ENCODE results near the gene HSD17B12.

Gene HSD17B12

GRCh38 chr11:43797337-43797736 is 116.8 kb downstream of the HSD17B12 start:
- no peaks in the 10 kb centered on the region for H3K9me3 ChIP-seq (ENCODE audit: severe bottlenecking)
- H3K4me3 ChIP-seq (ENCODE audit: low read depth, low read length), result no peak overlapping the region
- TF ChIP-seq, protein P1, sequence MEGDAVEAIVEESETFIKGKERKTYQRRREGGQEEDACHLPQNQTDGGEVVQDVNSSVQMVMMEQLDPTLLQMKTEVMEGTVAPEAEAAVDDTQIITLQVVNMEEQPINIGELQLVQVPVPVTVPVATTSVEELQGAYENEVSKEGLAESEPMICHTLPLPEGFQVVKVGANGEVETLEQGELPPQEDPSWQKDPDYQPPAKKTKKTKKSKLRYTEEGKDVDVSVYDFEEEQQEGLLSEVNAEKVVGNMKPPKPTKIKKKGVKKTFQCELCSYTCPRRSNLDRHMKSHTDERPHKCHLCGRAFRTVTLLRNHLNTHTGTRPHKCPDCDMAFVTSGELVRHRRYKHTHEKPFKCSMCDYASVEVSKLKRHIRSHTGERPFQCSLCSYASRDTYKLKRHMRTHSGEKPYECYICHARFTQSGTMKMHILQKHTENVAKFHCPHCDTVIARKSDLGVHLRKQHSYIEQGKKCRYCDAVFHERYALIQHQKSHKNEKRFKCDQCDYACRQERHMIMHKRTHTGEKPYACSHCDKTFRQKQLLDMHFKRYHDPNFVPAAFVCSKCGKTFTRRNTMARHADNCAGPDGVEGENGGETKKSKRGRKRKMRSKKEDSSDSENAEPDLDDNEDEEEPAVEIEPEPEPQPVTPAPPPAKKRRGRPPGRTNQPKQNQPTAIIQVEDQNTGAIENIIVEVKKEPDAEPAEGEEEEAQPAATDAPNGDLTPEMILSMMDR (IDR thresholded peaks at IDR 0.05; ENCODE audit: low read depth, low read length), result no peak
- H3K27ac ChIP-seq, result no peak overlapping the region
- no peaks in the 10 kb centered on the region for H3K36me3 ChIP-seq
- DNase-seq, result no peak
- no peaks in the 10 kb centered on the region for H3K27me3 ChIP-seq (ENCODE audit: insufficient read depth, low read depth, severe bottlenecking)

GRCh38 chr11:43797866-43798265 is 117.3 kb downstream of the HSD17B12 start:
- no peak for DNase-seq
- H3K27me3 ChIP-seq (ENCODE audit: insufficient read depth, low read depth, severe bottlenecking), result no peaks in the 10 kb centered on the region
- H3K4me3 ChIP-seq (ENCODE audit: low read depth, low read length), result no peak overlapping the region
- TF ChIP-seq, protein P1 (IDR thresholded peaks at IDR 0.05; ENCODE audit: low read depth, low read length), result no peak
- no peaks in the 10 kb centered on the region for H3K9me3 ChIP-seq (ENCODE audit: severe bottlenecking)
- H3K27ac ChIP-seq, result no peak overlapping the region
- H3K36me3 ChIP-seq, result no peaks in the 10 kb centered on the region

DNA sequence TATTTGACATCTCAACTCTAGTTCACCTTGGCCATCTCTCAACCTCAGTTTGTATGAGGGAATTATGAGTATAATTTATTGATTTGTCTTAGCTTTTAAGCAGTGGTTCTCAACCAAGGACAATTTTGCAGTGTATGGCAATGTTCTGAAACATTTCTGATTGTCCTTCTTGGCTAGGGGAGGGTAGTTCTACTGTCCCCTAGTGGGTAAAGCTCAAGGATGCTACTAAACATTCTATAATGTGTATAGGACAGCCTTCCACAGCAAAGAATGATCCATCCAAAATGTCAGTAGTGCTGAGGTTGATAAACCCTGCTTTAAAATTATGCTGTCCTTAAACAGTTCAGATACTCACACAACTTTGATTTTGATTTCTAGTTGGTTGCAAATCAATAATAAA is 122.0 kb downstream of the HSD17B12 start:
- no peaks in the 10 kb centered on the region for H3K27me3 ChIP-seq (ENCODE audit: insufficient read depth, low read depth, severe bottlenecking)
- H3K27ac ChIP-seq, result no peak overlapping the region
- TF ChIP-seq, protein P1 (IDR thresholded peaks at IDR 0.05; ENCODE audit: low read depth, low read length), result peak; percentile 49
- no peak for DNase-seq
- no peaks in the 10 kb centered on the region; the same call in 1 of the 2 replicates for H3K36me3 ChIP-seq
- no peak overlapping the region for H3K4me3 ChIP-seq (ENCODE audit: low read depth, low read length)
- H3K9me3 ChIP-seq (ENCODE audit: severe bottlenecking), result no peaks in the 10 kb centered on the region

DNA sequence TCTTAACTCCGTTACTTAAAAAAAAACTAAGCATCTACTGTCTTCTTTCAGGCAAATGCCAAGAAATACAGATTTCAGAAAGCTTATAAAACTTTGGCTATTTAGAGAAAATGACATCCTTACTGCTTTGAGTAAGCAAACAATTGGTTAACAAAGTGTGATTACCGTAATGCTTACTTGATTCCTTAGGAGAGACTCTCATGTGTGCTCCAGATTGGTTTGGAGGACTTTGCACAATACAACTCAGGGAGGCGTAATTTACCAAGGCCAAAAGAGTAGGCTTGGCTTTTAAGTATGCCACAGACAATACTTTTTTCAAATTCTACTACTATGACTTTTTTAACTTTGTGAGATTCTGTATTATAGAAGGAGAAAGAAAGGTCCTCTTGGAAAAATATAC is 123.2 kb downstream of the HSD17B12 start:
- H3K9me3 ChIP-seq (ENCODE audit: severe bottlenecking), result no peaks in the 10 kb centered on the region
- H3K27me3 ChIP-seq (ENCODE audit: insufficient read depth, low read depth, severe bottlenecking), result no peaks in the 10 kb centered on the region
- H3K36me3 ChIP-seq, result no peaks in the 10 kb centered on the region; the same call in 1 of the 2 replicates
- no peak overlapping the region for H3K4me3 ChIP-seq (ENCODE audit: low read depth, low read length)
- TF ChIP-seq, protein P1 (IDR thresholded peaks at IDR 0.05; ENCODE audit: low read depth, low read length), result no peak
- DNase-seq, result no peak
- H3K27ac ChIP-seq, result no peak overlapping the region

DNA sequence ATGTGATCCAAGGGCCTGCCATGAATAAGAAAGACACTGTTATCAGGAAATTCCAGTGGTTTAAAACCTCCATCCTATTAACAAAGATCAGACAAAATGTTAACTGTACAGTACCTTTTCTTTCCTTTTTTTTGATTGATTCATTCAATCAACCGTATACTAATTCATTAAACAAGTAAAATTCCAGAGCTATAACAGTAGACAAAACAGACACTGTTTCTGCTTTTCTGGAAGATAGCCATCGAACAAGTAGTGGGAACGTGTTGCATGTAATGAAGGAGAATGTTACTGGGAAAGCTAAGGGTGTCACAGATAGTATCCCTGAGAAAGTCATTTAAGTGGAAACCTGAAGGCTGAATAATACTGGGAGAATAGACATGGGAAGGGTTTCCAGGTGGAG is 126.4 kb downstream of the HSD17B12 start:
- Histone ChIP-seq H3K27me3 (ENCODE audit: insufficient read depth, low read depth, severe bottlenecking) (no peaks in the 10 kb centered on the region), H3K36me3 (no peaks in the 10 kb centered on the region; the same call in 1 of the 2 replicates), H3K9me3 (ENCODE audit: severe bottlenecking) (no peaks in the 10 kb centered on the region), H3K27ac (no peak overlapping the region), H3K4me3 (ENCODE audit: low read depth, low read length) (no peak overlapping the region)
- TF ChIP-seq, protein P1 (IDR thresholded peaks at IDR 0.05; ENCODE audit: low read depth, low read length), result no peak
- DNase-seq, result no peak

- no peaks in the 10 kb centered on the region for H3K27me3 ChIP-seq (ENCODE audit: insufficient read depth, low read depth, severe bottlenecking)
- no peaks in the 10 kb centered on the region for H3K9me3 ChIP-seq (ENCODE audit: severe bottlenecking)
- TF ChIP-seq, protein P1 (IDR thresholded peaks at IDR 0.05; ENCODE audit: low read depth, low read length), result no peak
- H3K36me3 ChIP-seq, result peaks cover 3% of the 10 kb centered on the region; the same call in 1 of the 2 replicates
- no peak overlapping the region for H3K27ac ChIP-seq
- no peak overlapping the region for H3K4me3 ChIP-seq (ENCODE audit: low read depth, low read length)
- no peak for DNase-seq
Observed at GRCh38 chr11:43810929-43811596, 130.5 kb downstream of the HSD17B12 start.

Measured in WERI-Rb-1 (cell line).